ENCODE data around the gene SCAPER.

GRCh38 chr15:76863123-76863522 is 42.0 kb downstream of the SCAPER start:
- TF ChIP-seq, protein P1, sequence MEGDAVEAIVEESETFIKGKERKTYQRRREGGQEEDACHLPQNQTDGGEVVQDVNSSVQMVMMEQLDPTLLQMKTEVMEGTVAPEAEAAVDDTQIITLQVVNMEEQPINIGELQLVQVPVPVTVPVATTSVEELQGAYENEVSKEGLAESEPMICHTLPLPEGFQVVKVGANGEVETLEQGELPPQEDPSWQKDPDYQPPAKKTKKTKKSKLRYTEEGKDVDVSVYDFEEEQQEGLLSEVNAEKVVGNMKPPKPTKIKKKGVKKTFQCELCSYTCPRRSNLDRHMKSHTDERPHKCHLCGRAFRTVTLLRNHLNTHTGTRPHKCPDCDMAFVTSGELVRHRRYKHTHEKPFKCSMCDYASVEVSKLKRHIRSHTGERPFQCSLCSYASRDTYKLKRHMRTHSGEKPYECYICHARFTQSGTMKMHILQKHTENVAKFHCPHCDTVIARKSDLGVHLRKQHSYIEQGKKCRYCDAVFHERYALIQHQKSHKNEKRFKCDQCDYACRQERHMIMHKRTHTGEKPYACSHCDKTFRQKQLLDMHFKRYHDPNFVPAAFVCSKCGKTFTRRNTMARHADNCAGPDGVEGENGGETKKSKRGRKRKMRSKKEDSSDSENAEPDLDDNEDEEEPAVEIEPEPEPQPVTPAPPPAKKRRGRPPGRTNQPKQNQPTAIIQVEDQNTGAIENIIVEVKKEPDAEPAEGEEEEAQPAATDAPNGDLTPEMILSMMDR (IDR thresholded peaks at IDR 0.05 in 8 of 11, conservative IDR thresholded peaks at IDR 0.05 in 3 of 11): no peak
- TF ChIP-seq POLR2AphosphoS5 (IDR thresholded peaks at IDR 0.05): no peak
